Peyer's patch (tissue), 4 donors: ENCODE results near the gene SHLD2.
"Not testable (repeated sequence)": the region's sequence is repeated elsewhere in the genome, so short reads cannot be mapped to it uniquely, and the experiment has no call there.

Experiments
- POLR2A ChIP-seq, 2 donors: fragments of 450-650 bp; IDR thresholded peaks; one replicate each; pipeline ENCODE4 v1.5.1; 2017; ENCODE audit warnings: antibody characterized with exemption in 2 of 2, mild to moderate bottlenecking in 2 of 2, moderate library complexity in 2 of 2
- TF ChIP-seq, protein P1 (sequence below), 6 experiments: fragments of 450-650 bp in 4 of 6; fragments of 200-600 bp in 2 of 6; sonication (generic) in 1 of 6; IDR thresholded peaks; one replicate each; pipeline ENCODE4 v1.5.1; 2017 to 2019; ENCODE audit warnings: antibody characterized with exemption in 6 of 6, mild to moderate bottlenecking in 3 of 6, moderate library complexity in 1 of 6

GRCh38 chr10:87186016-87186415 is 91.0 kb downstream of the SHLD2 start:
- TF ChIP-seq, protein P1, sequence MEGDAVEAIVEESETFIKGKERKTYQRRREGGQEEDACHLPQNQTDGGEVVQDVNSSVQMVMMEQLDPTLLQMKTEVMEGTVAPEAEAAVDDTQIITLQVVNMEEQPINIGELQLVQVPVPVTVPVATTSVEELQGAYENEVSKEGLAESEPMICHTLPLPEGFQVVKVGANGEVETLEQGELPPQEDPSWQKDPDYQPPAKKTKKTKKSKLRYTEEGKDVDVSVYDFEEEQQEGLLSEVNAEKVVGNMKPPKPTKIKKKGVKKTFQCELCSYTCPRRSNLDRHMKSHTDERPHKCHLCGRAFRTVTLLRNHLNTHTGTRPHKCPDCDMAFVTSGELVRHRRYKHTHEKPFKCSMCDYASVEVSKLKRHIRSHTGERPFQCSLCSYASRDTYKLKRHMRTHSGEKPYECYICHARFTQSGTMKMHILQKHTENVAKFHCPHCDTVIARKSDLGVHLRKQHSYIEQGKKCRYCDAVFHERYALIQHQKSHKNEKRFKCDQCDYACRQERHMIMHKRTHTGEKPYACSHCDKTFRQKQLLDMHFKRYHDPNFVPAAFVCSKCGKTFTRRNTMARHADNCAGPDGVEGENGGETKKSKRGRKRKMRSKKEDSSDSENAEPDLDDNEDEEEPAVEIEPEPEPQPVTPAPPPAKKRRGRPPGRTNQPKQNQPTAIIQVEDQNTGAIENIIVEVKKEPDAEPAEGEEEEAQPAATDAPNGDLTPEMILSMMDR (IDR thresholded peaks at IDR 0.05), result not testable (repeated sequence)
- TF ChIP-seq POLR2A (IDR thresholded peaks at IDR 0.05), result not testable (repeated sequence)
